DOHH2 (cell line): ENCODE data around the gene EFNB1.

ENCODE experiments used
- H3F3A ChIP-seq: fragments of 200-600 bp; sonication (generic), shearing (Covaris generic); 2 replicates; pipeline ENCODE4 v1.6.0; 2016; ENCODE audit warnings: antibody characterized with exemption, mild to moderate bottlenecking; ENCODE audit not compliant: control insufficient read depth, insufficient read depth
- H3K27ac ChIP-seq: fragments of 200-600 bp; sonication (generic); 2 replicates; pipeline ENCODE4 v1.5.1; 2014; ENCODE audit warnings: low read depth, mild to moderate bottlenecking, low read length, moderate library complexity
- H3K27me3 ChIP-seq: fragments of 200-600 bp; sonication (generic); 2 replicates; pipeline ENCODE4 v1.6.1; 2014; ENCODE audit warnings: mild to moderate bottlenecking, low read length, mixed read lengths; ENCODE audit not compliant: control insufficient read depth
- H3K36me3 ChIP-seq: fragments of 200-600 bp; sonication (generic); 2 replicates; pipeline ENCODE4 v1.6.1; 2014; ENCODE audit warnings: mild to moderate bottlenecking, low read length, moderate library complexity, mixed read lengths; ENCODE audit not compliant: control insufficient read depth
- H3K4me1 ChIP-seq: fragments of 200-600 bp; sonication (generic); 2 replicates; pipeline ENCODE4 v1.6.1; 2014; ENCODE audit warnings: mild to moderate bottlenecking, low read length, mixed read lengths; ENCODE audit not compliant: control insufficient read depth
- H3K4me2 ChIP-seq: fragments of 200-600 bp; sonication (generic); 2 replicates; pipeline ENCODE4 v1.6.0; 2014; ENCODE audit warnings: mild to moderate bottlenecking, low read length, moderate library complexity
- H3K4me3 ChIP-seq: fragments of 200-600 bp; sonication (generic); 2 replicates; pipeline ENCODE4 v1.5.1; 2014; ENCODE audit warnings: mild to moderate bottlenecking, low read length, mixed read lengths
- H3K79me2 ChIP-seq: fragments of 200-600 bp; sonication (generic); 2 replicates; pipeline ENCODE4 v1.6.1; 2014; ENCODE audit warnings: mild to moderate bottlenecking, low read length, mixed read lengths; ENCODE audit not compliant: control insufficient read depth
- H3K9me2 ChIP-seq: fragments of 200-600 bp; sonication (generic); replicated peaks from 2 replicates; pipeline ENCODE4 v1.6.1; 2014; ENCODE audit warnings: mild to moderate bottlenecking, low read length, mixed read lengths; ENCODE audit not compliant: control insufficient read depth
- H3K9me3 ChIP-seq: fragments of 200-600 bp; sonication (generic); 2 replicates; pipeline ENCODE4 v1.6.1; 2014; ENCODE audit warnings: antibody characterized with exemption, low read length, mixed read lengths; ENCODE audit not compliant: control insufficient read depth, insufficient read depth
- H4K20me1 ChIP-seq: fragments of 200-600 bp; sonication (generic); 2 replicates; pipeline ENCODE4 v1.6.0; 2014; ENCODE audit warnings: low read depth, mild to moderate bottlenecking, antibody characterized with exemption, low read length, moderate library complexity; ENCODE audit not compliant: control insufficient read depth, insufficient read depth
- CTCF ChIP-seq: fragments of 200-600 bp; sonication (generic); IDR thresholded peaks from one replicate; pipeline ENCODE4 v1.5.1; 2014; ENCODE audit warnings: antibody characterized with exemption, mild to moderate bottlenecking, low read depth, low read length; ENCODE audit not compliant: poor library complexity, severe bottlenecking
- EZH2phosphoT487 ChIP-seq: fragments of 200-600 bp; sonication (generic); IDR thresholded peaks from 2 replicates; pipeline ENCODE4 v1.6.1; 2017; ENCODE audit warnings: borderline replicate concordance, mild to moderate bottlenecking, antibody characterized with exemption, low read length, moderate library complexity, mixed read lengths

Gene EFNB1

DNA sequence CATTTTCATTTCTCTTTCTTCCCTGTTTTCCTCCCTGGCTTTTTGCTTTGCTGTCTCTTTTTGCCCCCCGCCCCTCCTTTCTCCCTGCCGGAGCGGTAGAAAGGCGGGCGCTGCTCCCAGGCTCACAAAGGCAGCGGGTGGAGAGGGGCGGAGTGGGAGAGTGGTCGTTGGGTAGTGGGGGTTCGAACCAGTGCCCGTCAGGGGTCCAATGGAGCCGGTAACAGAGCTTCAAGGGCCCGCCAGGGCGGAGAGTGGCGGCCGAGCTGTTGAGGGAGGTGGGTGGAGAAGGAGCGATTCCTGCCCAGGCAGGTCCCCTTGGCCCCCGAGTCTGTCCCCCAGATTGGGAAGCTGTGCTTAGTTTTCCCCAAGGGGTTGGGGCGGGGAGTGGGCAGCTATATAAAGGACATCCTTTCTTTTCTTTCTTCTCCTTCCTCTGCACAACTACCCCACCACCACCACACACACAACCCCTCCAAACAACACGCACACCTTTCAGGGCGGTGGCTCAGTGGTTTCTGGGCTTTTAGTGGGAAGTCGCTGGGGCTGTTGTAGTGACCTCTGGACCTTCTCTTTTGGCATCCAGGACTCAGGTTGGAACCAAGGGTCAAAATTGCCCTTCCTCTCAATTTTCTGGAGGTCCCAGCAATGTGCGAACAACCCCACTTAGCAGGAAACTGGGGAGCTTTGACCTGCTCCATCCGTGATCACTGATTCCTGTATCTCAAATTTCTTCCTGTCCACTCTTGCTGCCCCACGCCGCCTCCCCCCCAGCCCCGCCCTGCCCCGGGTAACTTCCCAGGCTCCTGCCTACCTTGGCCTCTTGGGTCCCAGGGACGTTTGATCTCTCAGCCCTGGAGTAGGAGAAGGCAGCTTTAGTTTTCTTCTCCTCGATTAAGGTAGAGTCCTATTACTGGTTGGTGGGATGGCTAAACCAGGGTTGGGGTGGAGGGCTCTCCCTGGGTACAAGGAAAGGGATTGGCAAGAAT is 1.9 kb downstream of the EFNB1 start:
- peaks cover 8% of the 10 kb centered on the region; the same call in 1 of the 2 replicates for H3K27me3 ChIP-seq
- no peaks in the 10 kb centered on the region for H3K79me2 ChIP-seq
- no peak for TF ChIP-seq CTCF
- TF ChIP-seq EZH2phosphoT487, result no peak

DNA sequence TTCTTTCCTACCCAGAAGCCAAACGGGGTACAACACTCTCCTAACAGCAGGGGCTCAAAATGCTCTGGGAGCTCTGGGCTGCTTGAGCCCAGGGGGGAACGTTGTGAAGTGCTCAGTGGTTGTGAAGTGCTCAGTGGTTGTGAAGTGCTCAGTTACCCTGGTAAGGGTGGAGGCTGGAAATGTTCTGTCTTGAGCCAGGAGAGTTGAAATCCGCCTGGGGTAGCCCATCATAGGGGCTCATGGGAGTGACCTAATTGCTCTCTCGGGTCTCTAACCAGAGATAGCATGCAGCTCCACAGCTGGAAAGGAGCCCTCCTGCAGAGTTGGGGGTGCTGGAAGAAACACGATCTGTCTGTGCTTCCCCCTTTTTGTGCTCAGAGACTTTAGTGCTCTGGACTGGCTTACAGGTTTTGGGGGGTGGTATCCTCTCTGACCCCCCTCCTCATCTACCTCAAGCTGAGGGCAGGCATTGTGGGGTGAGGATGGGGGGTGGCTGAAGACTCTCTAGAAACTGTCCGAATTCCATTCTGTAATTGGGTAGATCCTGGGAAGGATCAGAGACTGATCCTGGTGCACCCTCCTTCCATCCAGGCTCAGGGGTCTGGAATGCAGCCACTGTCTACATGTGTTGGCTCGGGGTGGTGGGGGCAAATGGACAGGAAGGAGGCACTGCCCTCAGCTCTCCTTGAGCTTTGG is 2.7 kb downstream of the EFNB1 start:
- Histone ChIP-seq H3K4me2 (no peak overlapping the region), H4K20me1 (no peaks in the 10 kb centered on the region), H3K4me1 (peaks cover 17% of the 10 kb centered on the region), H3K4me3 (no peak overlapping the region), H3K9me2 (no peaks in the 10 kb centered on the region), H3K27me3 (peaks cover 8% of the 10 kb centered on the region; the same call in 1 of the 2 replicates), H3K27ac (no peak overlapping the region), H3K9me3 (no peaks in the 10 kb centered on the region), H3F3A (no peaks in the 10 kb centered on the region), H3K36me3 (no peaks in the 10 kb centered on the region), H3K79me2 (no peaks in the 10 kb centered on the region)
- TF ChIP-seq EZH2phosphoT487 (no peak), CTCF (no peak)

More for the DNA sequence above, 1.9 kb downstream of the EFNB1 start:
- H3F3A ChIP-seq, result no peaks in the 10 kb centered on the region
- no peaks in the 10 kb centered on the region for H3K36me3 ChIP-seq
- H3K9me2 ChIP-seq, result no peaks in the 10 kb centered on the region
- H3K4me2 ChIP-seq, result peak overlapping the region; percentile 84; the same call in 1 of the 2 replicates
- H3K27ac ChIP-seq, result no peak overlapping the region
- H3K4me3 ChIP-seq, result 0 out of 2 replicates have a peak overlapping the region, but pooled peaks have one; percentile 80
- H3K9me3 ChIP-seq, result no peaks in the 10 kb centered on the region
- peaks cover 17% of the 10 kb centered on the region for H3K4me1 ChIP-seq
- no peaks in the 10 kb centered on the region for H4K20me1 ChIP-seq

GRCh38 chrX:68832101-68832416 is 3.2 kb downstream of the EFNB1 start:
- H4K20me1 ChIP-seq, result no peaks in the 10 kb centered on the region
- no peak overlapping the region for H3K27ac ChIP-seq
- no peak overlapping the region for H3K4me2 ChIP-seq
- no peaks in the 10 kb centered on the region for H3K79me2 ChIP-seq
- TF ChIP-seq EZH2phosphoT487 (no peak), CTCF (no peak)
- peaks cover 8% of the 10 kb centered on the region; the same call in 1 of the 2 replicates for H3K27me3 ChIP-seq
- no peaks in the 10 kb centered on the region for H3K9me2 ChIP-seq
- peaks cover 17% of the 10 kb centered on the region for H3K4me1 ChIP-seq
- no peaks in the 10 kb centered on the region for H3F3A ChIP-seq
- no peaks in the 10 kb centered on the region for H3K9me3 ChIP-seq
- H3K36me3 ChIP-seq, result no peaks in the 10 kb centered on the region
- H3K4me3 ChIP-seq, result no peak overlapping the region
